A549 (cell line): ENCODE results near the gene VMO1. TPM values are rescaled to one million over a fixed set of nuclear protein-coding genes. Genes with fewer than 3 reads are reported as not detected.

Source experiments
- ATAC-seq, 2 experiments: fragments of 200-7000 bp in 1 of 2; fragments of >200 bp in 1 of 2; cut with Nextera tagmentation in 1 of 2; cut with Tn5 transposase in 1 of 2; 3 replicates each; pipeline versions ENCODE4 v1.8.0 to v1.9.1; 2018 to 2020; ENCODE audit warnings: mild to moderate bottlenecking in 1 of 2, moderate library complexity in 1 of 2
- CTCF ChIA-PET: fragments of 300-600 bp; sonication (Branson Sonifier 250); formaldehyde crosslinking; extraction: SDS; loops from one replicate; lab custom pipeline; 2021; ENCODE audit warnings: antibody characterized with exemption, inconsistent platforms; lab: Yijun Ruan, JAX
- POLR2A ChIA-PET: fragments of 350-600 bp; formaldehyde crosslinking; extraction: SDS; loops from one replicate; lab custom pipeline; 2021; ENCODE audit warnings: antibody characterized with exemption, inconsistent platforms; lab: Yijun Ruan, JAX
- DNase-seq, 2 experiments: peaks; one replicate each; pipeline versions ENCODE4 v3.0.0 to v3.0.0-alpha.2; 2011 to 2016; ENCODE audit warnings: low read depth in 1 of 2, low spot score in 1 of 2
- FAIRE-seq: peaks from 2 replicates; lab custom pipeline; 2011; peaks lifted over from hg19 to GRCh38; lab: Jason Lieb, UNC
- H3K27ac ChIP-seq, 2 experiments: fragments of >200 bp; sonication (Bioruptor Twin); formaldehyde crosslinking; 3 replicates each; pipeline ENCODE4 v1.5.1; 2016 to 2017
- H3K4me1 ChIP-seq: fragments of >200 bp; sonication (Bioruptor Twin); formaldehyde crosslinking; 3 replicates; pipeline ENCODE4 v1.6.1; 2016
- H3K4me2 ChIP-seq: fragments of >200 bp; sonication (Bioruptor Twin); formaldehyde crosslinking; 3 replicates; pipeline ENCODE4 v1.6.1; 2016
- H3K4me3 ChIP-seq: fragments of >200 bp; sonication (Bioruptor Twin); formaldehyde crosslinking; 3 replicates; pipeline ENCODE4 v1.5.1; 2016
- H3K9me3 ChIP-seq: fragments of >200 bp; sonication (Bioruptor Twin); formaldehyde crosslinking; 3 replicates; pipeline ENCODE4 v1.6.1; 2016
- BHLHE40 ChIP-seq: IDR thresholded peaks from 2 replicates; pipeline ENCODE4 v1.6.1; 2012; ENCODE audit warnings: low read depth, low read length, inconsistent platforms
- CEBPB ChIP-seq, 2 experiments: fragments of >200 bp in 1 of 2; sonication (Bioruptor Twin) in 1 of 2; formaldehyde crosslinking in 1 of 2; IDR thresholded peaks; 2 replicates each; pipeline ENCODE4 v1.6.1; 2012 to 2016
- EHF ChIP-seq: fragments of 250-450 bp; sonication (Bioruptor Pico); IDR thresholded peaks from 2 replicates; pipeline ENCODE4 v1.5.0; 2020; ENCODE audit warnings: mild to moderate bottlenecking
- FOXS1 ChIP-seq: fragments of 250-450 bp; sonication (Bioruptor Pico); IDR thresholded peaks from 2 replicates; pipeline ENCODE4 v1.5.0; 2020; ENCODE audit warnings: mild to moderate bottlenecking, moderate library complexity
- HOXA7 ChIP-seq: fragments of 250-450 bp; sonication (Bioruptor Pico); IDR thresholded peaks from 2 replicates; pipeline ENCODE4 v1.5.0; 2020; ENCODE audit warnings: mild to moderate bottlenecking, moderate library complexity
- HOXB13 ChIP-seq: fragments of 250-450 bp; sonication (Bioruptor Pico); IDR thresholded peaks from 2 replicates; pipeline ENCODE4 v1.5.0; 2020; ENCODE audit warnings: low read depth, mild to moderate bottlenecking, moderate library complexity
- JUNB ChIP-seq: fragments of >200 bp; sonication (Bioruptor Twin); formaldehyde crosslinking; IDR thresholded peaks from 2 replicates; pipeline ENCODE4 v1.6.1; 2016
- KDM1A ChIP-seq: fragments of 200-600 bp; sonication (generic); IDR thresholded peaks from 2 replicates; pipeline ENCODE4 v1.6.1; 2016; ENCODE audit warnings: low read depth, mild to moderate bottlenecking
- KDM5A ChIP-seq: fragments of 200-600 bp; sonication (generic); IDR thresholded peaks from 2 replicates; pipeline ENCODE4 v1.6.1; 2016; ENCODE audit warnings: antibody characterized with exemption, mild to moderate bottlenecking
- MAZ ChIP-seq: fragments of 150-350 bp; IDR thresholded peaks from 2 replicates; pipeline ENCODE4 v1.6.1; 2014; ENCODE audit warnings: antibody characterized with exemption, low read depth, low read length, borderline replicate concordance
- NFE2L2 ChIP-seq: fragments of 150-350 bp; conservative IDR thresholded peaks from 2 replicates; pipeline ENCODE4 v1.6.1; 2014; ENCODE audit warnings: low read length
- NPAS2 ChIP-seq: fragments of 250-450 bp; sonication (Bioruptor Pico); IDR thresholded peaks from 2 replicates; pipeline ENCODE4 v1.8.0; 2022; ENCODE audit warnings: mild to moderate bottlenecking, moderate library complexity, borderline replicate concordance
- NR3C1 ChIP-seq: fragments of >200 bp; sonication (Bioruptor Twin); formaldehyde crosslinking; IDR thresholded peaks from 3 replicates; pipeline ENCODE4 v1.6.1; 2017
- PHF8 ChIP-seq: fragments of 200-600 bp; sonication (generic); IDR thresholded peaks from 2 replicates; pipeline ENCODE4 v1.6.1; 2016; ENCODE audit warnings: low read depth, mild to moderate bottlenecking, antibody characterized with exemption, moderate library complexity, borderline replicate concordance
- RAD21 ChIP-seq, 2 experiments: fragments of >200 bp in 1 of 2; sonication (Bioruptor Twin) in 1 of 2; formaldehyde crosslinking in 1 of 2; IDR thresholded peaks in 1 of 2; conservative IDR thresholded peaks in 1 of 2; 2 replicates in 1 of 2; 3 replicates in 1 of 2; pipeline ENCODE4 v1.6.1; 2012 to 2018; ENCODE audit warnings: inconsistent platforms in 1 of 2
- RARB ChIP-seq: fragments of 250-450 bp; sonication (Bioruptor Pico); IDR thresholded peaks from 2 replicates; pipeline ENCODE4 v1.8.0; 2021; ENCODE audit warnings: mild to moderate bottlenecking, moderate library complexity
- RCOR1 ChIP-seq: fragments of 150-350 bp; IDR thresholded peaks from 2 replicates; pipeline ENCODE4 v1.6.1; 2014; ENCODE audit warnings: antibody characterized with exemption, low read length, low read depth
- SMC3 ChIP-seq: fragments of >200 bp; sonication (Bioruptor Twin); formaldehyde crosslinking; IDR thresholded peaks from 3 replicates; pipeline ENCODE4 v1.6.1; 2018; ENCODE audit warnings: inconsistent platforms
- TP53 ChIP-seq: fragments of 250-450 bp; sonication (Bioruptor Pico); IDR thresholded peaks from 2 replicates; pipeline ENCODE4 v1.5.0; 2021; ENCODE audit warnings: mild to moderate bottlenecking, moderate library complexity
- ZFP36 ChIP-seq: fragments of 450-650 bp; IDR thresholded peaks from 2 replicates; pipeline ENCODE4 v1.6.1; 2014; ENCODE audit warnings: borderline replicate concordance; ENCODE audit not compliant: partially characterized antibody
- ZNF302 ChIP-seq: fragments of 250-450 bp; sonication (Bioruptor Pico); IDR thresholded peaks from 2 replicates; pipeline ENCODE4 v1.9.0; 2021; ENCODE audit warnings: inconsistent platforms, mild to moderate bottlenecking, moderate library complexity
- ZSCAN20 ChIP-seq: fragments of 250-450 bp; sonication (Bioruptor Pico); IDR thresholded peaks from 2 replicates; pipeline ENCODE4 v1.8.0; 2022; ENCODE audit warnings: mild to moderate bottlenecking, moderate library complexity
- WGBS: methylation state at CpG from one replicate; pipeline ENCODE4 v1.1.6; 2017; ENCODE audit errors: missing lambda C conversion rate; 5-methylcytosine and 5-hydroxymethylcytosine counted together
- polyA plus RNA-seq, 4 experiments: library from polyadenylated mRNA; depleted of rRNA in 3 of 4; stranded (reverse); fragments of >200 nt; fragmentation: RNase III in 1 of 4; extraction: RNeasy Plus Mini Kit Qiagen cat#74134 plus additional on column Dnase treatment in 1 of 4; gene quantifications; 2 replicates in 3 of 4; 3 replicates in 1 of 4; pipeline ENCODE4 v1.2.3, GENCODE V29; 2011 to 2017
- TF ChIP-seq, protein P1 (sequence below): fragments of 200-600 bp; sonication (generic); IDR thresholded peaks from 2 replicates; pipeline ENCODE4 v1.6.1; 2016; ENCODE audit warnings: antibody characterized with exemption, mild to moderate bottlenecking, moderate library complexity
- TF ChIP-seq, protein P2 (sequence below): fragments of 150-350 bp; IDR thresholded peaks from 2 replicates; pipeline ENCODE4 v1.6.1; 2014; ENCODE audit warnings: low read depth, mild to moderate bottlenecking, low read length
- TF ChIP-seq, protein P3 (sequence below): IDR thresholded peaks from 2 replicates; pipeline ENCODE4 v1.6.1; 2012; ENCODE audit warnings: low read depth, borderline replicate concordance
- TF ChIP-seq, protein P4 (sequence below): fragments of 450-650 bp; IDR thresholded peaks from 2 replicates; pipeline ENCODE4 v1.6.1; 2014; ENCODE audit warnings: antibody characterized with exemption
- TF ChIP-seq, protein P5 (sequence below): IDR thresholded peaks from 2 replicates; pipeline ENCODE4 v1.6.1; 2012

Gene VMO1
- polyA plus RNA-seq, 2 of the 4 experiments (the other 2 are of a cell fraction) = 0.58 to 0.81 TPM

DNA sequence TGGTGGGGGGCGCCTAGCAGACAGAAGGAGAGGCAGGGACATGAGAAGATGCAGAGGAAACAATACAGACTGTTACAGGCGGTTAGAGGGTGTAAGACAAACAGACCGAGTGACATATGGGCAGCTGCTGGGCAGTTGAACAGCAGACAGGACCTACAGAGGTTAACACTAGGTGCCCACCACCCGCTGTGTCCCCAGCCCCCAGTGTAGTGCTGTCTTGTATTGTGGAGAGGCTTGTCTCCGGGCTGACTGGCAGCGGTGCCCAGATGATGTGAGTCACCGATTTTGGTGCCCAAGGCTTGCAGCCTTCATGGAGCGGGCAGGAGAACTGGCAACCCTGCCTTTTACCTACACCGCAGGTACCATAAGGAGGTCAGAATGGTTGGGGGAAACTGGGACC is 44.0 kb downstream of the VMO1 start:
- Histone ChIP-seq H3K9me3 (no peaks in the 10 kb centered on the region), H3K4me1 (peaks cover 9% of the 10 kb centered on the region), H3K27ac (no peak overlapping the region), H3K4me2 (no peak overlapping the region), H3K4me3 (no peak overlapping the region)
- TF ChIP-seq, protein P1, sequence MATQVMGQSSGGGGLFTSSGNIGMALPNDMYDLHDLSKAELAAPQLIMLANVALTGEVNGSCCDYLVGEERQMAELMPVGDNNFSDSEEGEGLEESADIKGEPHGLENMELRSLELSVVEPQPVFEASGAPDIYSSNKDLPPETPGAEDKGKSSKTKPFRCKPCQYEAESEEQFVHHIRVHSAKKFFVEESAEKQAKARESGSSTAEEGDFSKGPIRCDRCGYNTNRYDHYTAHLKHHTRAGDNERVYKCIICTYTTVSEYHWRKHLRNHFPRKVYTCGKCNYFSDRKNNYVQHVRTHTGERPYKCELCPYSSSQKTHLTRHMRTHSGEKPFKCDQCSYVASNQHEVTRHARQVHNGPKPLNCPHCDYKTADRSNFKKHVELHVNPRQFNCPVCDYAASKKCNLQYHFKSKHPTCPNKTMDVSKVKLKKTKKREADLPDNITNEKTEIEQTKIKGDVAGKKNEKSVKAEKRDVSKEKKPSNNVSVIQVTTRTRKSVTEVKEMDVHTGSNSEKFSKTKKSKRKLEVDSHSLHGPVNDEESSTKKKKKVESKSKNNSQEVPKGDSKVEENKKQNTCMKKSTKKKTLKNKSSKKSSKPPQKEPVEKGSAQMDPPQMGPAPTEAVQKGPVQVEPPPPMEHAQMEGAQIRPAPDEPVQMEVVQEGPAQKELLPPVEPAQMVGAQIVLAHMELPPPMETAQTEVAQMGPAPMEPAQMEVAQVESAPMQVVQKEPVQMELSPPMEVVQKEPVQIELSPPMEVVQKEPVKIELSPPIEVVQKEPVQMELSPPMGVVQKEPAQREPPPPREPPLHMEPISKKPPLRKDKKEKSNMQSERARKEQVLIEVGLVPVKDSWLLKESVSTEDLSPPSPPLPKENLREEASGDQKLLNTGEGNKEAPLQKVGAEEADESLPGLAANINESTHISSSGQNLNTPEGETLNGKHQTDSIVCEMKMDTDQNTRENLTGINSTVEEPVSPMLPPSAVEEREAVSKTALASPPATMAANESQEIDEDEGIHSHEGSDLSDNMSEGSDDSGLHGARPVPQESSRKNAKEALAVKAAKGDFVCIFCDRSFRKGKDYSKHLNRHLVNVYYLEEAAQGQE = no peak
- TF ChIP-seq ZSCAN20 (no peak), MAZ (no peak), SMC3 (no peak), HOXA7 (CRISPR knock-in tag) (no peak), TP53 (CRISPR knock-in tag) (no peak), ZNF302 (CRISPR knock-in tag) (no peak)
- DNase-seq (no peak), FAIRE-seq (no peak), ATAC-seq (no peak)
- CTCF ChIA-PET = interaction anchor here (1.6 to 4.6 kb wide), 5 partner anchors 10 to 139 kb away, joined by 6 to 42 read pairs (median 10); partner anchors contain the start of genes ARRB2 and GLTPD2
- POLR2A ChIA-PET = no interaction called here
- WGBS = 64% methylated on average over 9 of the region's 9 CpGs

DNA sequence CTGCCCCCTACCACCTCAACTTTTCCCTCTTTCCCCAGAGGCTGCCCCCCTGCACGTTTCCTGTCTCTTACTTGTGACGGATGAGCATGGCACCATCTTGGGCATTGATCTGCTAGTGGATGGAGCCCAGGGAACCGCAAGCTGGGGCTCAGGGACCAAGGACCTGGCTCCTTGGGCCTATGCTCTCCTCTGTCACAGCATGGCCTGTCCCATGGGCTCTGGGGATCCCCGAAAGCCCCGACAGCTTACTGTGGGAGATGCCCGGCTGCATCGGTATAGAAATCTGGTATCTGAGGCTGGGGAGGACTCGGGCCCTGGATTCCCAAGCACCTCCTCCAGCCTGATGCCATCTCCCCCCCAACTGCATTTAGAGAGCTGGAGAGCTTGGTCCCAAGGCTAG is 44.6 kb downstream of the VMO1 start:
- WGBS = 89% methylated on average over 8 of the region's 8 CpGs
- no peak overlapping the region for H3K27ac ChIP-seq
- no peak overlapping the region for H3K4me3 ChIP-seq
- ChIA-PET CTCF (interaction anchor here (1.7 to 4.6 kb wide), 4 partner anchors 9 to 140 kb away, joined by 9 to 42 read pairs (median 12); partner anchors contain the start of genes ARRB2 and GLTPD2), POLR2A (no interaction called here)
- TF ChIP-seq KDM1A (no peak), RCOR1 (no peak), NPAS2 (CRISPR knock-in tag) (no peak), BHLHE40 (no peak), HOXB13 (no peak), ZFP36 (no peak), FOXS1 (no peak), NR3C1 (no peak)
- TF ChIP-seq, protein P2, sequence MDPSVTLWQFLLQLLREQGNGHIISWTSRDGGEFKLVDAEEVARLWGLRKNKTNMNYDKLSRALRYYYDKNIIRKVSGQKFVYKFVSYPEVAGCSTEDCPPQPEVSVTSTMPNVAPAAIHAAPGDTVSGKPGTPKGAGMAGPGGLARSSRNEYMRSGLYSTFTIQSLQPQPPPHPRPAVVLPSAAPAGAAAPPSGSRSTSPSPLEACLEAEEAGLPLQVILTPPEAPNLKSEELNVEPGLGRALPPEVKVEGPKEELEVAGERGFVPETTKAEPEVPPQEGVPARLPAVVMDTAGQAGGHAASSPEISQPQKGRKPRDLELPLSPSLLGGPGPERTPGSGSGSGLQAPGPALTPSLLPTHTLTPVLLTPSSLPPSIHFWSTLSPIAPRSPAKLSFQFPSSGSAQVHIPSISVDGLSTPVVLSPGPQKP = no peak
- peaks cover 9% of the 10 kb centered on the region for H3K4me1 ChIP-seq
- DNase-seq (no peak), ATAC-seq (no peak), FAIRE-seq (no peak)
- no peak overlapping the region for H3K4me2 ChIP-seq
- no peaks in the 10 kb centered on the region for H3K9me3 ChIP-seq

DNA sequence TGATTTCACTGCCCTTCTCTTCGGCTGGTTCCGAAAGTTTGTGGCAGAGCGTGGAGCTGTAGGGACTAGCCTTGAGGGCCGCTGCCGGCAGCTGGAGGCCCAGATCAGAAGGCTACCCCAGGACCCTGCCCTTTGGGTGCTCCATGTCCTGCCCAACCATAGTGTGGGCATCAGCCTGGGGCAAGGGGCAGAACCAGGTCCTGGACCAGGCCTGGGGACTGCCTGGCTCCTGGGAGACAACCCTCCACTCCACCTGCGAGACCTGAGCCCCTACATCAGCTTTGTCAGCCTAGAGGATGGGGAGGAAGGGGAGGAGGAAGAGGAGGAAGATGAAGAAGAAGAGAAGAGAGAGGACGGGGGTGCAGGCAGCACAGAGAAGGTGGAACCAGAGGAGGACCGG is 45.6 kb downstream of the VMO1 start:
- Histone ChIP-seq H3K4me1 (peaks cover 9% of the 10 kb centered on the region), H3K9me3 (no peaks in the 10 kb centered on the region), H3K27ac (no peak overlapping the region), H3K4me3 (no peak overlapping the region), H3K4me2 (no peak overlapping the region)
- TF ChIP-seq PHF8 (no peak), CEBPB (IDR thresholded peaks at IDR 0.05) (no peak), SMC3 (no peak), NFE2L2 (no peak), JUNB (no peak), NR3C1 (no peak), KDM5A (no peak), RAD21 (conservative IDR thresholded peaks at IDR 0.05 in 1 of 2, IDR thresholded peaks at IDR 0.05 in 1 of 2) (no peak), EHF (CRISPR knock-in tag) (no peak), RARB (CRISPR knock-in tag) (no peak), TP53 (CRISPR knock-in tag) (no peak), KDM1A (no peak), BHLHE40 (no peak)
- TF ChIP-seq, protein P3, sequence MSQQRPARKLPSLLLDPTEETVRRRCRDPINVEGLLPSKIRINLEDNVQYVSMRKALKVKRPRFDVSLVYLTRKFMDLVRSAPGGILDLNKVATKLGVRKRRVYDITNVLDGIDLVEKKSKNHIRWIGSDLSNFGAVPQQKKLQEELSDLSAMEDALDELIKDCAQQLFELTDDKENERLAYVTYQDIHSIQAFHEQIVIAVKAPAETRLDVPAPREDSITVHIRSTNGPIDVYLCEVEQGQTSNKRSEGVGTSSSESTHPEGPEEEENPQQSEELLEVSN = no peak
- TF ChIP-seq, protein P4, sequence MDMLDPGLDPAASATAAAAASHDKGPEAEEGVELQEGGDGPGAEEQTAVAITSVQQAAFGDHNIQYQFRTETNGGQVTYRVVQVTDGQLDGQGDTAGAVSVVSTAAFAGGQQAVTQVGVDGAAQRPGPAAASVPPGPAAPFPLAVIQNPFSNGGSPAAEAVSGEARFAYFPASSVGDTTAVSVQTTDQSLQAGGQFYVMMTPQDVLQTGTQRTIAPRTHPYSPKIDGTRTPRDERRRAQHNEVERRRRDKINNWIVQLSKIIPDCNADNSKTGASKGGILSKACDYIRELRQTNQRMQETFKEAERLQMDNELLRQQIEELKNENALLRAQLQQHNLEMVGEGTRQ = no peak
- TF ChIP-seq, protein P5, sequence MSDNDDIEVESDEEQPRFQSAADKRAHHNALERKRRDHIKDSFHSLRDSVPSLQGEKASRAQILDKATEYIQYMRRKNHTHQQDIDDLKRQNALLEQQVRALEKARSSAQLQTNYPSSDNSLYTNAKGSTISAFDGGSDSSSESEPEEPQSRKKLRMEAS = no peak
- TF ChIP-seq, protein P2 = no peak
- WGBS = 93% methylated on average over 8 of the region's 8 CpGs
- DNase-seq = no peak
- POLR2A ChIA-PET = no interaction called here
- CTCF ChIA-PET = interaction anchor here (0.7 to 4.6 kb wide), 3 partner anchors 31 to 48 kb away, joined by 3 to 42 read pairs (median 10); partner anchors contain the start of genes ARRB2 and GLTPD2
- no peak for FAIRE-seq
- peak in 1 of 2 experiments; percentile 7; a peak in 3 of 6 replicates for ATAC-seq
